ENCODE data around the gene PPP1R13L.

GRCh38 chr19:45451131-45451849, 46.4 kb upstream of the PPP1R13L start:
- TF ChIP-seq, protein P1, sequence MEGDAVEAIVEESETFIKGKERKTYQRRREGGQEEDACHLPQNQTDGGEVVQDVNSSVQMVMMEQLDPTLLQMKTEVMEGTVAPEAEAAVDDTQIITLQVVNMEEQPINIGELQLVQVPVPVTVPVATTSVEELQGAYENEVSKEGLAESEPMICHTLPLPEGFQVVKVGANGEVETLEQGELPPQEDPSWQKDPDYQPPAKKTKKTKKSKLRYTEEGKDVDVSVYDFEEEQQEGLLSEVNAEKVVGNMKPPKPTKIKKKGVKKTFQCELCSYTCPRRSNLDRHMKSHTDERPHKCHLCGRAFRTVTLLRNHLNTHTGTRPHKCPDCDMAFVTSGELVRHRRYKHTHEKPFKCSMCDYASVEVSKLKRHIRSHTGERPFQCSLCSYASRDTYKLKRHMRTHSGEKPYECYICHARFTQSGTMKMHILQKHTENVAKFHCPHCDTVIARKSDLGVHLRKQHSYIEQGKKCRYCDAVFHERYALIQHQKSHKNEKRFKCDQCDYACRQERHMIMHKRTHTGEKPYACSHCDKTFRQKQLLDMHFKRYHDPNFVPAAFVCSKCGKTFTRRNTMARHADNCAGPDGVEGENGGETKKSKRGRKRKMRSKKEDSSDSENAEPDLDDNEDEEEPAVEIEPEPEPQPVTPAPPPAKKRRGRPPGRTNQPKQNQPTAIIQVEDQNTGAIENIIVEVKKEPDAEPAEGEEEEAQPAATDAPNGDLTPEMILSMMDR (IDR thresholded peaks at IDR 0.05): no peak
- TF ChIP-seq POLR2A (IDR thresholded peaks at IDR 0.05) (peak; percentile 50), EP300 (IDR thresholded peaks at IDR 0.05; ENCODE audit: low read depth) (no peak), POLR2AphosphoS5 (IDR thresholded peaks at IDR 0.05) (peak in 1 of 3 donors; percentile 22)
